HCT116 (cell line): ENCODE measurements around the gene SRRM2. TPM values are rescaled to one million over a fixed set of nuclear protein-coding genes. Genes with fewer than 3 reads are reported as not detected.

ENCODE experiments used
- ATAC-seq: fragments of 200-7000 bp; cut with Tn5 transposase; 2 replicates; pipeline ENCODE4 v1.9.1; 2020; ENCODE audit warnings: mild to moderate bottlenecking, moderate library complexity
- BruUV-seq: library from RNA; stranded (reverse); fragments of 400-500 nt; replicated peaks from 2 replicates; lab custom pipeline; 2021; lab: Mats Ljungman, UMichigan
- CTCF ChIA-PET: fragments of 300-600 bp; sonication (Branson Sonifier 250); formaldehyde crosslinking; loops from one replicate; lab custom pipeline; 2021; ENCODE audit warnings: antibody characterized with exemption; lab: Charles Lee
- POLR2A ChIA-PET: fragments of 300-600, 350-600 bp; sonication (Branson Sonifier 250); formaldehyde crosslinking; loops from one replicate; lab custom pipeline; 2021; ENCODE audit warnings: antibody characterized with exemption; lab: Charles Lee
- RAD21 ChIA-PET, 2 experiments: fragments of 300-600 bp; sonication (Branson Sonifier 250); formaldehyde crosslinking; loops; one replicate each; lab custom pipeline; 2023; ENCODE audit warnings: low total read pairs in 2 of 2; ENCODE audit not compliant: uncharacterized antibody in 2 of 2, unreplicated experiment in 2 of 2, low non-redundant PET in 1 of 2; lab: Charles Lee
- DNase-seq: peaks from one replicate; pipeline ENCODE4 v3.0.0-alpha.2; 2010; ENCODE audit warnings: low read depth, low spot score
- H2AFZ ChIP-seq: fragments of 200-600 bp; shearing (Covaris generic), sonication (generic); 2 replicates; pipeline ENCODE4 v1.6.1; 2017; ENCODE audit warnings: low read depth, mixed run types, mixed read lengths, antibody characterized with exemption, low read length; ENCODE audit not compliant: poor library complexity, severe bottlenecking
- H3K27ac ChIP-seq: 2 replicates; pipeline ENCODE4 v1.5.1; 2012; ENCODE audit warnings: low read depth, low read length
- H3K27me3 ChIP-seq: fragments of 200-600 bp; sonication (generic); 2 replicates; pipeline ENCODE4 v1.6.1; 2016; ENCODE audit warnings: mixed run types, low read length, mixed read lengths; ENCODE audit not compliant: insufficient read depth
- H3K36me3 ChIP-seq, 2 experiments: fragments of 200-500 bp in 1 of 2; fragments of 200-600 bp in 1 of 2; sonication (Bioruptor generic) in 1 of 2; sonication (generic) in 1 of 2; 2 replicates each; pipeline versions ENCODE4 v1.5.1 to v1.6.1; 2014 to 2016; ENCODE audit warnings: low read length in 2 of 2, inconsistent platforms in 1 of 2, mixed read lengths in 1 of 2, mixed run types in 1 of 2; ENCODE audit not compliant: insufficient read depth in 2 of 2, control insufficient read depth in 1 of 2
- H3K4me1 ChIP-seq, 2 experiments: fragments of 200-600 bp in 1 of 2; sonication (generic) in 1 of 2; 2 replicates each; pipeline versions ENCODE4 v1.5.1 to v1.6.1; 2012 to 2017; ENCODE audit warnings: low read length in 2 of 2, inconsistent platforms in 1 of 2, mild to moderate bottlenecking in 1 of 2, mixed read lengths in 1 of 2, mixed run types in 1 of 2, moderate library complexity in 1 of 2; ENCODE audit not compliant: insufficient read depth in 2 of 2, control insufficient read depth in 1 of 2
- H3K4me2 ChIP-seq: fragments of 200-600 bp; sonication (generic); 2 replicates; pipeline ENCODE4 v1.6.1; 2017; ENCODE audit warnings: mixed run types, low read length, mixed read lengths
- H3K4me3 ChIP-seq, 2 experiments: fragments of 200-600 bp in 1 of 2; sonication (generic) in 1 of 2; replicated peaks in 1 of 2; 2 replicates each; pipeline ENCODE4 v1.5.1; 2011 to 2016; ENCODE audit warnings: low read length in 2 of 2, control low read depth in 1 of 2, low read depth in 1 of 2, mild to moderate bottlenecking in 1 of 2, mixed read lengths in 1 of 2, mixed run types in 1 of 2
- H3K79me2 ChIP-seq: fragments of 200-600 bp; sonication (generic); 2 replicates; pipeline ENCODE4 v1.6.1; 2017; ENCODE audit warnings: mild to moderate bottlenecking, mixed run types, low read length, moderate library complexity, mixed read lengths; ENCODE audit not compliant: insufficient read depth
- H3K9ac ChIP-seq: fragments of 200-600 bp; sonication (generic); 2 replicates; pipeline ENCODE4 v1.6.1; 2016; ENCODE audit warnings: low read length, mixed read lengths
- H3K9me2 ChIP-seq: fragments of 200-600 bp; sonication (generic), shearing (Covaris generic); 2 replicates; pipeline ENCODE4 v1.6.1; 2017; ENCODE audit warnings: mixed run types, mild to moderate bottlenecking, moderate library complexity; ENCODE audit not compliant: insufficient read depth
- H3K9me3 ChIP-seq, 2 experiments: fragments of 200-500 bp in 1 of 2; fragments of 200-600 bp in 1 of 2; sonication (Bioruptor generic) in 1 of 2; sonication (generic) in 1 of 2; 2 replicates each; pipeline ENCODE4 v1.6.1; 2014 to 2017; ENCODE audit warnings: low read length in 2 of 2, mixed read lengths in 2 of 2, inconsistent platforms in 1 of 2, low read depth in 1 of 2, mild to moderate bottlenecking in 1 of 2, mixed run types in 1 of 2, moderate library complexity in 1 of 2; ENCODE audit not compliant: control insufficient read depth in 1 of 2, insufficient read depth in 1 of 2
- H4K20me1 ChIP-seq: fragments of 200-600 bp; sonication (generic), shearing (Covaris generic); 2 replicates; pipeline ENCODE4 v1.6.1; 2017; ENCODE audit warnings: mixed run types, mild to moderate bottlenecking, moderate library complexity; ENCODE audit not compliant: insufficient read depth
- CTCF ChIP-seq, 3 experiments: fragments of 200-600 bp in 1 of 3; sonication (generic) in 1 of 3; IDR thresholded peaks in 2 of 3; conservative IDR thresholded peaks in 1 of 3; 2 replicates each; pipeline ENCODE4 v1.5.1; 2012 to 2017; ENCODE audit warnings: low read depth in 2 of 3, low read length in 2 of 3, antibody characterized with exemption in 1 of 3, borderline replicate concordance in 1 of 3, control low read depth in 1 of 3, mild to moderate bottlenecking in 1 of 3, mixed read lengths in 1 of 3, mixed run types in 1 of 3, moderate library complexity in 1 of 3; ENCODE audit not compliant: insufficient read depth in 1 of 3
- ELF1 ChIP-seq: IDR thresholded peaks from 2 replicates; pipeline ENCODE4 v1.6.1; 2012; ENCODE audit warnings: low read depth, borderline replicate concordance
- EZH2 ChIP-seq: fragments of 200-600 bp; sonication (generic); IDR thresholded peaks from 2 replicates; pipeline ENCODE4 v1.6.1; 2017; ENCODE audit warnings: antibody characterized with exemption, mixed run types
- EZH2phosphoT487 ChIP-seq: fragments of 200-600 bp; IDR thresholded peaks from 2 replicates; pipeline ENCODE4 v1.6.1; 2018; ENCODE audit warnings: antibody characterized with exemption, borderline replicate concordance
- JUND ChIP-seq: IDR thresholded peaks from 2 replicates; pipeline ENCODE4 v1.6.1; 2012
- MAX ChIP-seq: IDR thresholded peaks from 2 replicates; pipeline ENCODE4 v1.6.1; 2012
- POLR2A ChIP-seq: IDR thresholded peaks from 2 replicates; pipeline ENCODE4 v1.7.0; 2011; ENCODE audit warnings: borderline replicate concordance; ENCODE audit not compliant: insufficient read depth, insufficient read length; ENCODE audit errors: extremely low read depth
- POLR2AphosphoS5 ChIP-seq: IDR thresholded peaks from 2 replicates; pipeline ENCODE4 v1.6.1; 2011; ENCODE audit warnings: mild to moderate bottlenecking, low read depth, low read length, moderate library complexity
- RAD21 ChIP-seq: IDR thresholded peaks from 2 replicates; pipeline ENCODE4 v1.6.1; 2012; ENCODE audit warnings: low read depth, mild to moderate bottlenecking
- SIN3A ChIP-seq: IDR thresholded peaks from 2 replicates; pipeline ENCODE4 v1.6.1; 2012; ENCODE audit warnings: low read depth
- ZNF274 ChIP-seq: fragments of 200-500 bp; sonication (Bioruptor generic); IDR thresholded peaks from 2 replicates; pipeline ENCODE4 v1.6.1; 2014; ENCODE audit warnings: mild to moderate bottlenecking, low read depth, low read length, inconsistent platforms
- intact Hi-C: fragments of 100-400 bp; cut with micrococcal nuclease; formaldehyde crosslinking; loops from 2 replicates; pipeline ENCODE4 v1.10.0; 2022
- total RNA-seq: library from RNA; stranded (reverse); gene quantifications from one replicate; pipeline ENCODE4 v1.2.1, GENCODE V29; 2021; ENCODE audit not compliant: unreplicated experiment

SRRM2 gene
- total RNA-seq, 1 experiment from 2014 or later = 541 TPM

- H3K4me2 ChIP-seq = no peak overlapping the region
- no peaks in the 10 kb centered on the region for H3K27me3 ChIP-seq
- intact Hi-C loops = no loop called here
- H3K9me2 ChIP-seq = no peaks in the 10 kb centered on the region
- peak; percentile 42; the same call in 1 of the 2 replicates for ATAC-seq
- ChIA-PET CTCF (no interaction called here), RAD21 (no interaction called here), POLR2A (interaction anchor here (0.6 kb wide), 1 partner anchor 18 kb away, joined by 4 read pairs; no protein-coding TSS in a partner anchor)
- H2AFZ ChIP-seq = no peak overlapping the region
- no peak for DNase-seq
- peak overlapping the region; percentile 2; the same call in 1 of the 2 replicates for H3K27ac ChIP-seq
- no peaks in the 10 kb centered on the region for H3K36me3 ChIP-seq
- no peak for TF ChIP-seq POLR2AphosphoS5
- no peak for TF ChIP-seq JUND
- no peak for TF ChIP-seq ZNF274
- no peak for TF ChIP-seq RAD21
- no peak for TF ChIP-seq SIN3A
- TF ChIP-seq MAX = no peak
- no peak for TF ChIP-seq EZH2phosphoT487
- TF ChIP-seq POLR2A = no peak
- no peak for TF ChIP-seq ELF1
- TF ChIP-seq CTCF (IDR thresholded peaks at IDR 0.05 in 2 of 3, conservative IDR thresholded peaks at IDR 0.05 in 1 of 3; ENCODE audit: borderline replicate concordance in 1 of 3, insufficient read depth in 1 of 3, low read depth in 2 of 3, low read length in 2 of 3) = no peak
- no peak for TF ChIP-seq EZH2
- no peak overlapping the region for H3K4me3 ChIP-seq
- H3K9ac ChIP-seq = no peak overlapping the region
- no peaks in the 10 kb centered on the region for H3K9me3 ChIP-seq
- no peaks in the 10 kb centered on the region for H3K79me2 ChIP-seq
- H3K4me1 ChIP-seq = peaks cover 0 to 8% of the 10 kb centered on the region in 2 experiments; a peak in 3 of 4 replicates
- no peaks in the 10 kb centered on the region for H4K20me1 ChIP-seq
- no TSS peak for BruUV-seq
These were observed 12.6 kb upstream of the SRRM2 start for GRCh38 chr16:2739625-2740430.
